Epithelial cell of esophagus (primary cell): Measurements from ENCODE around the gene ATG12.
A peak's percentile ranks its signal among the peaks of the same experiment; 100 is the strongest.
"Not testable (repeated sequence)": the region's sequence is repeated elsewhere in the genome, so short reads cannot be mapped to it uniquely, and the experiment has no call there.

ENCODE experiments used
- DNase-seq: peaks from one replicate; pipeline ENCODE4 v3.0.0; 2010; ENCODE audit warnings: low read depth
- H3K4me3 ChIP-seq: 2 replicates; pipeline ENCODE4 v1.5.1; 2011; ENCODE audit warnings: mild to moderate bottlenecking, low read length, control low read depth
- CTCF ChIP-seq: IDR thresholded peaks from 2 replicates; pipeline ENCODE4 v1.5.1; 2011; ENCODE audit warnings: low read depth, mild to moderate bottlenecking, low read length, control low read depth, inconsistent platforms; ENCODE audit not compliant: insufficient read depth; ENCODE audit errors: missing control alignments

The ATG12 gene

GRCh38 chr5:115841382-115842088 is at the start of gene ATG12, which contains the start of gene AP3S1:
ATG12 (minus strand) TSS chr5:115841565; CDS start chr5:115841552, 13 bp downstream.
AP3S1 (plus strand) TSS chr5:115841935; CDS start chr5:115842038, 103 bp downstream.
- H3K4me3 ChIP-seq, result peak within 1 kb of the TSS; percentile 82
- DNase-seq, result peak; percentile 94
- peak; percentile 4 for TF ChIP-seq CTCF

- no peak for TF ChIP-seq CTCF
- H3K4me3 ChIP-seq, result no peak overlapping the region
- peak; percentile 7 for DNase-seq
Measured at GRCh38 chr5:115888027-115888426, 46.7 kb upstream of the ATG12 start.

GRCh38 chr5:115885208-115885607 is 43.8 kb upstream of the ATG12 start:
- not testable (repeated sequence) for H3K4me3 ChIP-seq, DNase-seq

- DNase-seq, result no peak
- no peak for TF ChIP-seq CTCF
- H3K4me3 ChIP-seq, result no peak overlapping the region
Measured at GRCh38 chr5:115884704-115885103, 43.3 kb upstream of the ATG12 start.

GRCh38 chr5:115882434-115882833 is 41.1 kb upstream of the ATG12 start:
- H3K4me3 ChIP-seq, DNase-seq: not testable (repeated sequence)

GRCh38 chr5:115877342-115877741 is 36.0 kb upstream of the ATG12 start:
- H3K4me3 ChIP-seq, result not testable (repeated sequence)

GRCh38 chr5:115875447-115875846 is 34.1 kb upstream of the ATG12 start:
- TF ChIP-seq CTCF, result no peak
- DNase-seq, result no peak
- no peak overlapping the region for H3K4me3 ChIP-seq

More at GRCh38 chr5:115877342-115877741, 36.0 kb upstream of the ATG12 start:
- not testable (repeated sequence) for DNase-seq

- DNase-seq, result peak; percentile 61
- no peak overlapping the region for H3K4me3 ChIP-seq
- no peak for TF ChIP-seq CTCF
Measured at GRCh38 chr5:115873392-115873791, 32.0 kb upstream of the ATG12 start.
